Endothelial cell of umbilical vein (primary cell): ENCODE measurements around the gene CCDC138. TPM values are rescaled to one million over a fixed set of nuclear protein-coding genes. Genes with fewer than 3 reads are reported as not detected.

Source experiments
- BruUV-seq: library from RNA; stranded (reverse); fragments of 400-500 nt; replicated peaks from 2 replicates; lab custom pipeline; 2021; lab: Mats Ljungman, UMichigan
- CTCF ChIA-PET: fragments of 300-600, 350-600 bp; sonication (Branson Sonifier 250); formaldehyde crosslinking; loops from one replicate; lab custom pipeline; 2021; ENCODE audit warnings: antibody characterized with exemption, inconsistent platforms; lab: Charles Lee
- POLR2A ChIA-PET: fragments of 300-600, 350-600 bp; sonication (Branson Sonifier 250); formaldehyde crosslinking; loops from one replicate; lab custom pipeline; 2021; ENCODE audit warnings: antibody characterized with exemption, inconsistent platforms; lab: Charles Lee
- DNase-seq: peaks from one replicate; pipeline ENCODE4 v3.0.0-alpha.2; 2011; ENCODE audit warnings: low read depth, low spot score
- FAIRE-seq: peaks from 2 replicates; lab custom pipeline; 2011; peaks lifted over from hg19 to GRCh38; lab: Jason Lieb, UNC
- H2AFZ ChIP-seq: 2 replicates; pipeline ENCODE4 v1.6.0; 2012; ENCODE audit warnings: low read depth, low read length, control low read depth, inconsistent platforms
- H3K27ac ChIP-seq: 2 replicates; pipeline ENCODE4 v1.5.1; 2011; ENCODE audit warnings: low read depth, mild to moderate bottlenecking, control low read depth, low read length, moderate library complexity; ENCODE audit not compliant: insufficient read depth
- H3K27me3 ChIP-seq, 2 experiments: 2 replicates each; pipeline versions ENCODE4 v1.6.0 to v1.6.1; 2011; ENCODE audit warnings: low read length in 2 of 2, mixed read lengths in 1 of 2; ENCODE audit not compliant: control insufficient read depth in 2 of 2, insufficient read depth in 2 of 2
- H3K36me3 ChIP-seq, 2 experiments: 2 replicates in 1 of 2; 3 replicates in 1 of 2; pipeline ENCODE4 v1.5.1; 2011; ENCODE audit warnings: low read length in 2 of 2, mild to moderate bottlenecking in 1 of 2, moderate library complexity in 1 of 2; ENCODE audit not compliant: control insufficient read depth in 2 of 2, insufficient read depth in 2 of 2; ENCODE audit errors: extremely low read depth in 1 of 2
- H3K4me1 ChIP-seq: 3 replicates; pipeline ENCODE4 v1.5.1; 2011; ENCODE audit warnings: mild to moderate bottlenecking, low read length; ENCODE audit not compliant: control insufficient read depth, insufficient read depth; ENCODE audit errors: extremely low read depth
- H3K4me2 ChIP-seq: 2 replicates; pipeline ENCODE4 v1.6.1; 2011; ENCODE audit warnings: low read length, control low read depth, mixed read lengths; ENCODE audit not compliant: insufficient read depth
- H3K4me3 ChIP-seq, 3 experiments: fragments of 200-600 bp in 1 of 3; sonication (generic), shearing (Covaris generic) in 1 of 3; replicated peaks in 1 of 3; 2 replicates each; pipeline ENCODE4 v1.5.1; 2011 to 2016; ENCODE audit warnings: control low read depth in 3 of 3, low read length in 3 of 3, mild to moderate bottlenecking in 2 of 3, inconsistent platforms in 1 of 3, low read depth in 1 of 3, moderate library complexity in 1 of 3; ENCODE audit not compliant: insufficient read depth in 1 of 3
- H3K79me2 ChIP-seq: 2 replicates; pipeline ENCODE4 v1.6.0; 2012; ENCODE audit warnings: low read length, inconsistent platforms; ENCODE audit not compliant: control insufficient read depth, insufficient read depth
- H3K9ac ChIP-seq: replicated peaks from 2 replicates; pipeline ENCODE3; 2011; ENCODE audit warnings: low read length, control low read depth; ENCODE audit not compliant: insufficient read depth; ENCODE audit errors: extremely low read depth
- H3K9me1 ChIP-seq: replicated peaks from 3 replicates; pipeline ENCODE4 v1.6.0; 2011; ENCODE audit warnings: mild to moderate bottlenecking, low read length; ENCODE audit not compliant: control insufficient read depth, insufficient read depth; ENCODE audit errors: extremely low read depth
- H3K9me3 ChIP-seq: replicated peaks from 2 replicates; pipeline ENCODE4 v1.5.1; 2012; ENCODE audit warnings: low read length, inconsistent platforms; ENCODE audit not compliant: control insufficient read depth, insufficient read depth
- H4K20me1 ChIP-seq: replicated peaks from 2 replicates; pipeline ENCODE3; 2011; ENCODE audit warnings: mild to moderate bottlenecking, low read length; ENCODE audit not compliant: control insufficient read depth, insufficient read depth; ENCODE audit errors: extremely low read depth
- CTCF ChIP-seq, 2 donors: IDR thresholded peaks; 1 replicate in 1 of 2; 2 replicates in 1 of 2; pipeline ENCODE4 v1.5.1; 2011; ENCODE audit warnings: low read length in 2 of 2, mild to moderate bottlenecking in 2 of 2, moderate library complexity in 2 of 2, control low read depth in 1 of 2, inconsistent platforms in 1 of 2, low read depth in 1 of 2; ENCODE audit not compliant: insufficient read depth in 1 of 2; ENCODE audit errors: extremely low read depth in 1 of 2
- EZH2 ChIP-seq: IDR thresholded peaks from 2 replicates; pipeline ENCODE4 v1.6.1; 2012; ENCODE audit warnings: borderline replicate concordance, low read depth, mild to moderate bottlenecking, moderate library complexity, low read length, inconsistent platforms; ENCODE audit not compliant: severe bottlenecking
- FOS ChIP-seq: IDR thresholded peaks from 2 replicates; pipeline ENCODE4 v1.6.1; 2011; ENCODE audit warnings: mild to moderate bottlenecking, low read length, moderate library complexity, borderline replicate concordance; ENCODE audit not compliant: insufficient read depth
- GATA2 ChIP-seq: IDR thresholded peaks from 2 replicates; pipeline ENCODE4 v1.7.0; 2011; ENCODE audit warnings: low read depth, mild to moderate bottlenecking, moderate library complexity, mixed read lengths, low read length; ENCODE audit not compliant: insufficient read length, insufficient read depth
- JUN ChIP-seq: IDR thresholded peaks from 2 replicates; pipeline ENCODE4 v1.6.1; 2011; ENCODE audit warnings: borderline replicate concordance, low read depth; ENCODE audit not compliant: insufficient read length, insufficient read depth
- MAX ChIP-seq: IDR thresholded peaks from 2 replicates; pipeline ENCODE4 v1.6.1; 2011; ENCODE audit not compliant: insufficient read depth, insufficient read length
- MYC ChIP-seq: IDR thresholded peaks from one replicate; pipeline ENCODE4 v1.6.1; 2011; ENCODE audit warnings: mild to moderate bottlenecking, low read depth, low read length
- POLR2A ChIP-seq: IDR thresholded peaks from 2 replicates; pipeline ENCODE4 v1.6.1; 2012; ENCODE audit warnings: low read depth, mild to moderate bottlenecking, control low read depth, low read length
- POLR2AphosphoS5 ChIP-seq: IDR thresholded peaks from 2 replicates; pipeline ENCODE4 v1.6.1; 2012; ENCODE audit warnings: low read depth, mild to moderate bottlenecking, control low read depth, low read length, moderate library complexity; ENCODE audit not compliant: insufficient read depth
- dilution Hi-C: fragments of 300-500 bp; cut with MboI; formaldehyde crosslinking; loops from one replicate; pipeline ENCODE4 v1.15.0; 2019; ENCODE audit warnings: low sequenced_read_pairs; ENCODE audit not compliant: extremely low pct_ligation_motif_present
- intact Hi-C: fragments of 100-400 bp; cut with micrococcal nuclease; formaldehyde crosslinking; loops from one replicate; pipeline ENCODE4 v1.10.0; 2022
- polyA plus RNA-seq, 4 experiments: library from polyadenylated mRNA; depleted of rRNA in 3 of 4; stranded (reverse) in 3 of 4; unstranded in 1 of 4; fragments of >200 nt; gene quantifications; 2 replicates each; pipeline versions ENCODE4 v1.2.1 to v1.2.3, GENCODE V29; 2011 to 2012; ENCODE audit warnings: missing spikeins in 1 of 4
- total RNA-seq: library from RNA; stranded (reverse); gene quantifications from 2 replicates; pipeline ENCODE4 v1.2.3, GENCODE V29; 2021

CCDC138 gene
- total and polyA plus RNA-seq, 2 donors (not counting 3 experiments of a cell fraction or from before 2014, with no cell fraction given) = 1.5 to 10.8 TPM

GRCh38 chr2:108868911-108869310 is 82.3 kb downstream of the CCDC138 start:
- BruUV-seq = no TSS peak
- POLR2A ChIA-PET = no interaction called here

DNA sequence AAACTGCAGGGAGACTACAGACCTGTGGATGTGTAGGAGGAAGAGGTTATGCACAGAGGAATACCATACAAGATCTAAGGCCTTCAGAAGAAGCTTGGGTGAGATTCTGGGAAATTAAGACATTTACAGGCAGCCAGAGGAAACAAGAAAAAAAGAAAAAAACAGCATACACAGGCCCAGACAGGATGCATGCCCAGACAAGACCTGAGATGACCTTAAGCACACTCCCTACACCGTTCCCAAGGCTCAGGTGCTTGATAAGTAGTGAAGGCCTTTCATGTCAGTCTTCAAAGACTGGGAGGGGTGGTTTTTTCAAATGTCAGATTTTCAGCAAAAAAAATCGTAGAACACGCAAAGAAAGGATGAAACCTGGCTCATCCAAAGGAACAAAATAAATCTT is 83.0 kb downstream of the CCDC138 start:
- CTCF ChIA-PET = interaction anchor here (0.9 kb wide), 1 partner anchor 23 kb away, joined by 3 read pairs; no protein-coding TSS in a partner anchor
- dilution Hi-C loops = no loop called here

More at GRCh38 chr2:108868911-108869310, 82.3 kb downstream of the CCDC138 start:
- intact Hi-C loops (no loop called here), dilution Hi-C loops (no loop called here)
- H3K4me1 ChIP-seq = no peaks in the 10 kb centered on the region
- no peak for TF ChIP-seq GATA2
- TF ChIP-seq EZH2 = no peak
- TF ChIP-seq POLR2A = no peak
- TF ChIP-seq FOS = no peak
- TF ChIP-seq JUN = no peak
- no peak for TF ChIP-seq MAX
- no peaks in the 10 kb centered on the region for H3K9me1 ChIP-seq
- CTCF ChIA-PET = interaction anchor here (0.9 kb wide), 1 partner anchor 23 kb away, joined by 3 read pairs; no protein-coding TSS in a partner anchor
- no peaks in the 10 kb centered on the region for H3K79me2 ChIP-seq
- no peak overlapping the region for H3K4me2 ChIP-seq
- no peak for FAIRE-seq
- no peak overlapping the region for H3K9ac ChIP-seq
- no peaks in the 10 kb centered on the region for H4K20me1 ChIP-seq
- no peak for DNase-seq
- H3K27me3 ChIP-seq = no peaks in the 10 kb centered on the region
- no peak overlapping the region for H2AFZ ChIP-seq
- no peaks in the 10 kb centered on the region for H3K36me3 ChIP-seq
- no peak overlapping the region for H3K4me3 ChIP-seq
- H3K9me3 ChIP-seq = no peaks in the 10 kb centered on the region
- no peak overlapping the region for H3K27ac ChIP-seq

More for the DNA sequence above, 83.0 kb downstream of the CCDC138 start:
- Histone ChIP-seq H3K4me1 (no peaks in the 10 kb centered on the region), H3K9ac (no peak overlapping the region), H3K36me3 (no peaks in the 10 kb centered on the region), H3K27me3 (no peaks in the 10 kb centered on the region), H3K79me2 (no peaks in the 10 kb centered on the region), H2AFZ (no peak overlapping the region), H3K27ac (no peak overlapping the region), H3K4me2 (no peak overlapping the region), H4K20me1 (no peaks in the 10 kb centered on the region), H3K9me3 (no peaks in the 10 kb centered on the region), H3K4me3 (no peak overlapping the region), H3K9me1 (no peaks in the 10 kb centered on the region)
- POLR2A ChIA-PET = no interaction called here
- no peak for TF ChIP-seq POLR2AphosphoS5
- no peak for TF ChIP-seq JUN
- TF ChIP-seq GATA2 = no peak
- no peak for TF ChIP-seq MAX
- no peak for TF ChIP-seq MYC
- TF ChIP-seq POLR2A = no peak
- no peak for TF ChIP-seq CTCF (IDR thresholded peaks at IDR 0.05; ENCODE audit: extremely low read depth in 1 of 2, insufficient read depth in 1 of 2, low read depth in 1 of 2, low read length in 2 of 2)
- TF ChIP-seq FOS = no peak
- no TSS peak for BruUV-seq
- intact Hi-C loops = no loop called here
- DNase-seq = no peak
- FAIRE-seq = no peak
